Endothelial cell of umbilical vein (primary cell): ENCODE measurements around the gene PDE3A. TPM values are rescaled to one million over a fixed set of nuclear protein-coding genes. Genes with fewer than 3 reads are reported as not detected.
A peak's percentile ranks its signal among the peaks of the same experiment; 100 is the strongest.

Experiments used
- BruUV-seq: library from RNA; stranded (reverse); fragments of 400-500 nt; replicated peaks from 2 replicates; lab custom pipeline; 2021; lab: Mats Ljungman, UMichigan
- CTCF ChIA-PET: fragments of 300-600, 350-600 bp; sonication (Branson Sonifier 250); formaldehyde crosslinking; loops from one replicate; lab custom pipeline; 2021; ENCODE audit warnings: antibody characterized with exemption, inconsistent platforms; lab: Charles Lee
- POLR2A ChIA-PET: fragments of 300-600, 350-600 bp; sonication (Branson Sonifier 250); formaldehyde crosslinking; loops from one replicate; lab custom pipeline; 2021; ENCODE audit warnings: antibody characterized with exemption, inconsistent platforms; lab: Charles Lee
- DNase-seq: peaks from one replicate; pipeline ENCODE4 v3.0.0-alpha.2; 2011; ENCODE audit warnings: low read depth, low spot score
- FAIRE-seq: peaks from 2 replicates; lab custom pipeline; 2011; peaks lifted over from hg19 to GRCh38; lab: Jason Lieb, UNC
- H2AFZ ChIP-seq: 2 replicates; pipeline ENCODE4 v1.6.0; 2012; ENCODE audit warnings: low read depth, low read length, control low read depth, inconsistent platforms
- H3K27ac ChIP-seq: 2 replicates; pipeline ENCODE4 v1.5.1; 2011; ENCODE audit warnings: low read depth, mild to moderate bottlenecking, control low read depth, low read length, moderate library complexity; ENCODE audit not compliant: insufficient read depth
- H3K27me3 ChIP-seq, 2 experiments: 2 replicates each; pipeline versions ENCODE4 v1.6.0 to v1.6.1; 2011; ENCODE audit warnings: low read length in 2 of 2, mixed read lengths in 1 of 2; ENCODE audit not compliant: control insufficient read depth in 2 of 2, insufficient read depth in 2 of 2
- H3K36me3 ChIP-seq, 2 experiments: 2 replicates in 1 of 2; 3 replicates in 1 of 2; pipeline ENCODE4 v1.5.1; 2011; ENCODE audit warnings: low read length in 2 of 2, mild to moderate bottlenecking in 1 of 2, moderate library complexity in 1 of 2; ENCODE audit not compliant: control insufficient read depth in 2 of 2, insufficient read depth in 2 of 2; ENCODE audit errors: extremely low read depth in 1 of 2
- H3K4me1 ChIP-seq: 3 replicates; pipeline ENCODE4 v1.5.1; 2011; ENCODE audit warnings: mild to moderate bottlenecking, low read length; ENCODE audit not compliant: control insufficient read depth, insufficient read depth; ENCODE audit errors: extremely low read depth
- H3K4me2 ChIP-seq: 2 replicates; pipeline ENCODE4 v1.6.1; 2011; ENCODE audit warnings: low read length, control low read depth, mixed read lengths; ENCODE audit not compliant: insufficient read depth
- H3K4me3 ChIP-seq, 3 experiments: fragments of 200-600 bp in 1 of 3; sonication (generic), shearing (Covaris generic) in 1 of 3; replicated peaks in 1 of 3; 2 replicates each; pipeline ENCODE4 v1.5.1; 2011 to 2016; ENCODE audit warnings: control low read depth in 3 of 3, low read length in 3 of 3, mild to moderate bottlenecking in 2 of 3, inconsistent platforms in 1 of 3, low read depth in 1 of 3, moderate library complexity in 1 of 3; ENCODE audit not compliant: insufficient read depth in 1 of 3
- H3K79me2 ChIP-seq: 2 replicates; pipeline ENCODE4 v1.6.0; 2012; ENCODE audit warnings: low read length, inconsistent platforms; ENCODE audit not compliant: control insufficient read depth, insufficient read depth
- H3K9ac ChIP-seq: replicated peaks from 2 replicates; pipeline ENCODE3; 2011; ENCODE audit warnings: low read length, control low read depth; ENCODE audit not compliant: insufficient read depth; ENCODE audit errors: extremely low read depth
- H3K9me1 ChIP-seq: replicated peaks from 3 replicates; pipeline ENCODE4 v1.6.0; 2011; ENCODE audit warnings: mild to moderate bottlenecking, low read length; ENCODE audit not compliant: control insufficient read depth, insufficient read depth; ENCODE audit errors: extremely low read depth
- H3K9me3 ChIP-seq: replicated peaks from 2 replicates; pipeline ENCODE4 v1.5.1; 2012; ENCODE audit warnings: low read length, inconsistent platforms; ENCODE audit not compliant: control insufficient read depth, insufficient read depth
- H4K20me1 ChIP-seq: replicated peaks from 2 replicates; pipeline ENCODE3; 2011; ENCODE audit warnings: mild to moderate bottlenecking, low read length; ENCODE audit not compliant: control insufficient read depth, insufficient read depth; ENCODE audit errors: extremely low read depth
- EZH2 ChIP-seq: IDR thresholded peaks from 2 replicates; pipeline ENCODE4 v1.6.1; 2012; ENCODE audit warnings: borderline replicate concordance, low read depth, mild to moderate bottlenecking, moderate library complexity, low read length, inconsistent platforms; ENCODE audit not compliant: severe bottlenecking
- FOS ChIP-seq: IDR thresholded peaks from 2 replicates; pipeline ENCODE4 v1.6.1; 2011; ENCODE audit warnings: mild to moderate bottlenecking, low read length, moderate library complexity, borderline replicate concordance; ENCODE audit not compliant: insufficient read depth
- GATA2 ChIP-seq: IDR thresholded peaks from 2 replicates; pipeline ENCODE4 v1.7.0; 2011; ENCODE audit warnings: low read depth, mild to moderate bottlenecking, moderate library complexity, mixed read lengths, low read length; ENCODE audit not compliant: insufficient read length, insufficient read depth
- JUN ChIP-seq: IDR thresholded peaks from 2 replicates; pipeline ENCODE4 v1.6.1; 2011; ENCODE audit warnings: borderline replicate concordance, low read depth; ENCODE audit not compliant: insufficient read length, insufficient read depth
- MAX ChIP-seq: IDR thresholded peaks from 2 replicates; pipeline ENCODE4 v1.6.1; 2011; ENCODE audit not compliant: insufficient read depth, insufficient read length
- MYC ChIP-seq: IDR thresholded peaks from one replicate; pipeline ENCODE4 v1.6.1; 2011; ENCODE audit warnings: mild to moderate bottlenecking, low read depth, low read length
- POLR2A ChIP-seq: IDR thresholded peaks from 2 replicates; pipeline ENCODE4 v1.6.1; 2012; ENCODE audit warnings: low read depth, mild to moderate bottlenecking, control low read depth, low read length
- POLR2AphosphoS5 ChIP-seq: IDR thresholded peaks from 2 replicates; pipeline ENCODE4 v1.6.1; 2012; ENCODE audit warnings: low read depth, mild to moderate bottlenecking, control low read depth, low read length, moderate library complexity; ENCODE audit not compliant: insufficient read depth
- dilution Hi-C: fragments of 300-500 bp; cut with MboI; formaldehyde crosslinking; loops from one replicate; pipeline ENCODE4 v1.15.0; 2019; ENCODE audit warnings: low sequenced_read_pairs; ENCODE audit not compliant: extremely low pct_ligation_motif_present
- intact Hi-C: fragments of 100-400 bp; cut with micrococcal nuclease; formaldehyde crosslinking; loops from one replicate; pipeline ENCODE4 v1.10.0; 2022
- polyA plus RNA-seq, 4 experiments: library from polyadenylated mRNA; depleted of rRNA in 3 of 4; stranded (reverse) in 3 of 4; unstranded in 1 of 4; fragments of >200 nt; gene quantifications; 2 replicates each; pipeline versions ENCODE4 v1.2.1 to v1.2.3, GENCODE V29; 2011 to 2012; ENCODE audit warnings: missing spikeins in 1 of 4
- total RNA-seq: library from RNA; stranded (reverse); gene quantifications from 2 replicates; pipeline ENCODE4 v1.2.3, GENCODE V29; 2021
- TF ChIP-seq, protein P1 (sequence below), 2 donors: IDR thresholded peaks; 1 replicate in 1 of 2; 2 replicates in 1 of 2; pipeline ENCODE4 v1.5.1; 2011; ENCODE audit warnings: low read length in 2 of 2, mild to moderate bottlenecking in 2 of 2, moderate library complexity in 2 of 2, control low read depth in 1 of 2, inconsistent platforms in 1 of 2, low read depth in 1 of 2; ENCODE audit not compliant: insufficient read depth in 1 of 2; ENCODE audit errors: extremely low read depth in 1 of 2

Gene PDE3A
- total and polyA plus RNA-seq, 2 donors (not counting 3 experiments of a cell fraction or from before 2014, with no cell fraction given), result 14.0 to 27.4 TPM

GRCh38 chr12:20624718-20625117 is 256.4 kb downstream of the PDE3A start:
- BruUV-seq, result no TSS peak
- POLR2A ChIA-PET, result no interaction called here
- Histone ChIP-seq H3K36me3 (peaks cover 0 to 4% of the 10 kb centered on the region in 2 experiments), H3K9me3 (no peaks in the 10 kb centered on the region), H3K79me2 (no peaks in the 10 kb centered on the region), H3K27ac (no peak overlapping the region), H4K20me1 (no peaks in the 10 kb centered on the region), H2AFZ (no peak overlapping the region), H3K4me1 (peaks cover 11% of the 10 kb centered on the region), H3K27me3 (no peaks in the 10 kb centered on the region), H3K4me3 (no peak overlapping the region), H3K4me2 (no peak overlapping the region), H3K9me1 (no peaks in the 10 kb centered on the region), H3K9ac (no peak overlapping the region)
- intact Hi-C loops, result no loop called here
- CTCF ChIA-PET, result interaction anchor here (0.7 to 2.3 kb wide), 20 partner anchors 10 to 885 kb away, joined by 3 to 34 read pairs (median 3); no protein-coding TSS in a partner anchor
- dilution Hi-C loops, result no loop called here
- TF ChIP-seq JUN (no peak), GATA2 (no peak)
- TF ChIP-seq, protein P1, sequence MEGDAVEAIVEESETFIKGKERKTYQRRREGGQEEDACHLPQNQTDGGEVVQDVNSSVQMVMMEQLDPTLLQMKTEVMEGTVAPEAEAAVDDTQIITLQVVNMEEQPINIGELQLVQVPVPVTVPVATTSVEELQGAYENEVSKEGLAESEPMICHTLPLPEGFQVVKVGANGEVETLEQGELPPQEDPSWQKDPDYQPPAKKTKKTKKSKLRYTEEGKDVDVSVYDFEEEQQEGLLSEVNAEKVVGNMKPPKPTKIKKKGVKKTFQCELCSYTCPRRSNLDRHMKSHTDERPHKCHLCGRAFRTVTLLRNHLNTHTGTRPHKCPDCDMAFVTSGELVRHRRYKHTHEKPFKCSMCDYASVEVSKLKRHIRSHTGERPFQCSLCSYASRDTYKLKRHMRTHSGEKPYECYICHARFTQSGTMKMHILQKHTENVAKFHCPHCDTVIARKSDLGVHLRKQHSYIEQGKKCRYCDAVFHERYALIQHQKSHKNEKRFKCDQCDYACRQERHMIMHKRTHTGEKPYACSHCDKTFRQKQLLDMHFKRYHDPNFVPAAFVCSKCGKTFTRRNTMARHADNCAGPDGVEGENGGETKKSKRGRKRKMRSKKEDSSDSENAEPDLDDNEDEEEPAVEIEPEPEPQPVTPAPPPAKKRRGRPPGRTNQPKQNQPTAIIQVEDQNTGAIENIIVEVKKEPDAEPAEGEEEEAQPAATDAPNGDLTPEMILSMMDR (IDR thresholded peaks at IDR 0.05; ENCODE audit: extremely low read depth in 1 of 2, insufficient read depth in 1 of 2, low read depth in 1 of 2, low read length in 2 of 2), result peak; percentile 32 to 46
- DNase-seq, result peak; percentile 58
- no peak for FAIRE-seq

GRCh38 chr12:20625531-20625930 is 257.2 kb downstream of the PDE3A start:
- POLR2A ChIA-PET, result no interaction called here
- TF ChIP-seq EZH2 (no peak), POLR2A (no peak), GATA2 (no peak), MAX (no peak), POLR2AphosphoS5 (no peak), MYC (no peak), JUN (no peak), FOS (no peak)
- TF ChIP-seq, protein P1 (IDR thresholded peaks at IDR 0.05; ENCODE audit: extremely low read depth in 1 of 2, insufficient read depth in 1 of 2, low read depth in 1 of 2, low read length in 2 of 2), result no peak

More at GRCh38 chr12:20625531-20625930, 257.2 kb downstream of the PDE3A start:
- Histone ChIP-seq H3K27ac (no peak overlapping the region), H3K4me1 (peaks cover 11% of the 10 kb centered on the region), H3K9me1 (no peaks in the 10 kb centered on the region), H3K36me3 (peaks cover 0 to 5% of the 10 kb centered on the region in 2 experiments), H3K9me3 (no peaks in the 10 kb centered on the region), H3K9ac (no peak overlapping the region), H3K79me2 (no peaks in the 10 kb centered on the region), H3K27me3 (no peaks in the 10 kb centered on the region), H3K4me3 (no peak overlapping the region), H4K20me1 (no peaks in the 10 kb centered on the region), H2AFZ (no peak overlapping the region), H3K4me2 (no peak overlapping the region)
- DNase-seq (no peak), FAIRE-seq (no peak)
- dilution Hi-C loops, result no loop called here
- CTCF ChIA-PET, result interaction anchor here (0.7 to 2.3 kb wide), 15 partner anchors 11 to 886 kb away, joined by 3 to 34 read pairs (median 5); no protein-coding TSS in a partner anchor
- no TSS peak for BruUV-seq
- intact Hi-C loops, result no loop called here
